PC-9 (cell line): ENCODE measurements around the gene PCDHB15.

Experiments
- EZH2 ChIP-seq: fragments of 200-600 bp; sonication (generic); IDR thresholded peaks from 2 replicates; pipeline ENCODE4 v1.8.0; 2017; ENCODE audit warnings: antibody characterized with exemption, low read depth
- TF ChIP-seq, protein P1 (sequence below): fragments of 200-600 bp; sonication (generic); conservative IDR thresholded peaks from 2 replicates; pipeline ENCODE4 v1.6.1; 2017; ENCODE audit warnings: mixed run types, antibody characterized with exemption, mild to moderate bottlenecking, moderate library complexity

DNA sequence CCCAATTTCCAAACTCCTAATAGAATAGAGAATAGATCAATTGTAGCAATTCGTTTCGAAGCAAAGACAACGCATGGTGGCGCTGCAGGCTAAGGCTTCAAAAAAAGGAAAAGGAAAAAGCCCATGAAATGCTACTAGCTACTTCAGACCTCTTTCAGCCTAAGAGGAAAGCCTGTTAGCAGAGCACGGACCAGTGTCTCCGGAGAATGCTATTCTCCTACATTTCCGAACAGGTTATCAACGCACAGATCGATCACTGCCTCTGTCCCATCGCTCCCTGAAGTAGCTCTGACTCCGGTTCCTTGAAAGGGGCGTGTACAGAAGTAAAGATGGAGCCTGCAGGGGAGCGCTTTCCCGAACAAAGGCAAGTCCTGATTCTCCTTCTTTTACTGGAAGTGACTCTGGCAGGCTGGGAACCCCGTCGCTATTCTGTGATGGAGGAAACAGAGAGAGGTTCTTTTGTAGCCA lies at the start of gene PCDHB15:
- TF ChIP-seq, protein P1, sequence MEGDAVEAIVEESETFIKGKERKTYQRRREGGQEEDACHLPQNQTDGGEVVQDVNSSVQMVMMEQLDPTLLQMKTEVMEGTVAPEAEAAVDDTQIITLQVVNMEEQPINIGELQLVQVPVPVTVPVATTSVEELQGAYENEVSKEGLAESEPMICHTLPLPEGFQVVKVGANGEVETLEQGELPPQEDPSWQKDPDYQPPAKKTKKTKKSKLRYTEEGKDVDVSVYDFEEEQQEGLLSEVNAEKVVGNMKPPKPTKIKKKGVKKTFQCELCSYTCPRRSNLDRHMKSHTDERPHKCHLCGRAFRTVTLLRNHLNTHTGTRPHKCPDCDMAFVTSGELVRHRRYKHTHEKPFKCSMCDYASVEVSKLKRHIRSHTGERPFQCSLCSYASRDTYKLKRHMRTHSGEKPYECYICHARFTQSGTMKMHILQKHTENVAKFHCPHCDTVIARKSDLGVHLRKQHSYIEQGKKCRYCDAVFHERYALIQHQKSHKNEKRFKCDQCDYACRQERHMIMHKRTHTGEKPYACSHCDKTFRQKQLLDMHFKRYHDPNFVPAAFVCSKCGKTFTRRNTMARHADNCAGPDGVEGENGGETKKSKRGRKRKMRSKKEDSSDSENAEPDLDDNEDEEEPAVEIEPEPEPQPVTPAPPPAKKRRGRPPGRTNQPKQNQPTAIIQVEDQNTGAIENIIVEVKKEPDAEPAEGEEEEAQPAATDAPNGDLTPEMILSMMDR = peak; percentile 45
- no peak for TF ChIP-seq EZH2
